ENCODE measurements around the gene SYNE1. TPM values are rescaled to one million over a fixed set of nuclear protein-coding genes. Genes with fewer than 3 reads are reported as not detected.

Gene SYNE1
- total RNA-seq, 1 donor from 2014 or later = 14.2 TPM

GRCh38 chr6:152184917-152185574 is 452.1 kb downstream of the SYNE1 start:
- intact Hi-C loops (cut with micrococcal nuclease) = loop anchor here (1.0 kb wide), 1 partner anchor 14 kb away; no protein-coding TSS in a partner anchor
- peak overlapping the region; percentile 95 for H3K27ac Mint-ChIP-seq
- no peaks in the 10 kb centered on the region for H3K9me3 Mint-ChIP-seq
- peak overlapping the region; percentile 83 for H3K4me3 Mint-ChIP-seq (ENCODE audit: low read depth)
- peaks cover 49% of the 10 kb centered on the region for H3K4me1 Mint-ChIP-seq (ENCODE audit: low read depth)
- H3K36me3 Mint-ChIP-seq (ENCODE audit: low read depth) = peaks cover 39% of the 10 kb centered on the region
- no peaks in the 10 kb centered on the region for H3K27me3 Mint-ChIP-seq (ENCODE audit: low read depth)
- no peak for DNase-seq (ENCODE audit: low spot score)

- H3K9me3 Mint-ChIP-seq = no peaks in the 10 kb centered on the region
- intact Hi-C loops (cut with micrococcal nuclease) = no loop called here
- peaks cover 40% of the 10 kb centered on the region for H3K36me3 Mint-ChIP-seq (ENCODE audit: low read depth)
- H3K4me1 Mint-ChIP-seq (ENCODE audit: low read depth) = peaks cover 45% of the 10 kb centered on the region
- peak overlapping the region; percentile 83 for H3K4me3 Mint-ChIP-seq (ENCODE audit: low read depth)
- H3K27ac Mint-ChIP-seq = peak overlapping the region; percentile 95
- DNase-seq (ENCODE audit: low spot score) = no peak
- no peaks in the 10 kb centered on the region for H3K27me3 Mint-ChIP-seq (ENCODE audit: low read depth)
These were observed 452.6 kb downstream of the SYNE1 start for GRCh38 chr6:152184573-152184916.

GRCh38 chr6:152180601-152181000 is 456.6 kb downstream of the SYNE1 start:
- peaks cover 30% of the 10 kb centered on the region for H3K4me1 Mint-ChIP-seq (ENCODE audit: low read depth)
- peaks cover 32% of the 10 kb centered on the region for H3K36me3 Mint-ChIP-seq (ENCODE audit: low read depth)
- no peak overlapping the region for H3K4me3 Mint-ChIP-seq (ENCODE audit: low read depth)
- DNase-seq (ENCODE audit: low spot score) = no peak
- no peaks in the 10 kb centered on the region for H3K9me3 Mint-ChIP-seq
- no peak overlapping the region for H3K27ac Mint-ChIP-seq
- no peaks in the 10 kb centered on the region for H3K27me3 Mint-ChIP-seq (ENCODE audit: low read depth)
- intact Hi-C loops (cut with micrococcal nuclease) = no loop called here

GRCh38 chr6:152176268-152176667 is 460.9 kb downstream of the SYNE1 start:
- peaks cover 44% of the 10 kb centered on the region for H3K36me3 Mint-ChIP-seq (ENCODE audit: low read depth)
- intact Hi-C loops (cut with micrococcal nuclease) = no loop called here
- no peak for DNase-seq (ENCODE audit: low spot score)
- peaks cover 19% of the 10 kb centered on the region for H3K4me1 Mint-ChIP-seq (ENCODE audit: low read depth)
- H3K9me3 Mint-ChIP-seq = no peaks in the 10 kb centered on the region
- no peaks in the 10 kb centered on the region for H3K27me3 Mint-ChIP-seq (ENCODE audit: low read depth)
- no peak overlapping the region for H3K4me3 Mint-ChIP-seq (ENCODE audit: low read depth)
- no peak overlapping the region for H3K27ac Mint-ChIP-seq

GRCh38 chr6:152173957-152174356 is 463.2 kb downstream of the SYNE1 start:
- no peak overlapping the region for H3K27ac Mint-ChIP-seq
- H3K4me3 Mint-ChIP-seq (ENCODE audit: low read depth) = no peak overlapping the region

GRCh38 chr6:152173321-152173720 is 463.8 kb downstream of the SYNE1 start:
- no peaks in the 10 kb centered on the region for H3K27me3 Mint-ChIP-seq (ENCODE audit: low read depth)
- peaks cover 48% of the 10 kb centered on the region for H3K36me3 Mint-ChIP-seq (ENCODE audit: low read depth)
- DNase-seq (ENCODE audit: low spot score) = no peak
- intact Hi-C loops (cut with micrococcal nuclease) = loop anchor here (5.0 kb wide), 1 partner anchor 1756 kb away; no protein-coding TSS in a partner anchor
- H3K27ac Mint-ChIP-seq = no peak overlapping the region
- no peak overlapping the region for H3K4me3 Mint-ChIP-seq (ENCODE audit: low read depth)
- peaks cover 8% of the 10 kb centered on the region for H3K9me3 Mint-ChIP-seq
- peaks cover 27% of the 10 kb centered on the region for H3K4me1 Mint-ChIP-seq (ENCODE audit: low read depth)

More at GRCh38 chr6:152173957-152174356, 463.2 kb downstream of the SYNE1 start:
- DNase-seq (ENCODE audit: low spot score) = no peak
- Mint-ChIP-seq H3K9me3 (peaks cover 8% of the 10 kb centered on the region), H3K4me1 (ENCODE audit: low read depth) (peaks cover 27% of the 10 kb centered on the region), H3K36me3 (ENCODE audit: low read depth) (peaks cover 45% of the 10 kb centered on the region), H3K27me3 (ENCODE audit: low read depth) (no peaks in the 10 kb centered on the region)
- intact Hi-C loops (cut with micrococcal nuclease) = loop anchor here (5.0 kb wide), 1 partner anchor 1757 kb away; no protein-coding TSS in a partner anchor

- H3K9me3 Mint-ChIP-seq = peaks cover 8% of the 10 kb centered on the region
- H3K36me3 Mint-ChIP-seq (ENCODE audit: low read depth) = peaks cover 51% of the 10 kb centered on the region
- peak overlapping the region; percentile 38 for H3K4me3 Mint-ChIP-seq (ENCODE audit: low read depth)
- DNase-seq (ENCODE audit: low spot score) = peak; percentile 68
- intact Hi-C loops (cut with micrococcal nuclease) = loop anchor here (1.0 to 5.0 kb wide), 7 partner anchors 14 to 1754 kb away; no protein-coding TSS in a partner anchor
- peaks cover 27% of the 10 kb centered on the region for H3K4me1 Mint-ChIP-seq (ENCODE audit: low read depth)
- peak overlapping the region; percentile 93 for H3K27ac Mint-ChIP-seq
- no peaks in the 10 kb centered on the region for H3K27me3 Mint-ChIP-seq (ENCODE audit: low read depth)
These were observed 466.2 kb downstream of the SYNE1 start for GRCh38 chr6:152170702-152171667.

GRCh38 chr6:152170313-152170701 is 466.9 kb downstream of the SYNE1 start:
- H3K27me3 Mint-ChIP-seq (ENCODE audit: low read depth) = no peaks in the 10 kb centered on the region
- DNase-seq (ENCODE audit: low spot score) = no peak
- peak overlapping the region; percentile 93 for H3K27ac Mint-ChIP-seq
- H3K36me3 Mint-ChIP-seq (ENCODE audit: low read depth) = peaks cover 49% of the 10 kb centered on the region
- intact Hi-C loops (cut with micrococcal nuclease) = loop anchor here (2.0 to 5.0 kb wide), 2 partner anchors 448 to 1753 kb away; no protein-coding TSS in a partner anchor
- H3K4me3 Mint-ChIP-seq (ENCODE audit: low read depth) = no peak overlapping the region
- peaks cover 27% of the 10 kb centered on the region for H3K4me1 Mint-ChIP-seq (ENCODE audit: low read depth)
- H3K9me3 Mint-ChIP-seq = peaks cover 8% of the 10 kb centered on the region

- H3K4me3 Mint-ChIP-seq (ENCODE audit: low read depth) = no peak overlapping the region
- peaks cover 8% of the 10 kb centered on the region for H3K9me3 Mint-ChIP-seq
- intact Hi-C loops (cut with micrococcal nuclease) = no loop called here
- peaks cover 42% of the 10 kb centered on the region for H3K36me3 Mint-ChIP-seq (ENCODE audit: low read depth)
- peaks cover 24% of the 10 kb centered on the region for H3K4me1 Mint-ChIP-seq (ENCODE audit: low read depth)
- DNase-seq (ENCODE audit: low spot score) = no peak
- no peaks in the 10 kb centered on the region for H3K27me3 Mint-ChIP-seq (ENCODE audit: low read depth)
- no peak overlapping the region for H3K27ac Mint-ChIP-seq
These were observed 469.2 kb downstream of the SYNE1 start for GRCh38 chr6:152167641-152168603.

GRCh38 chr6:152166897-152167296 is 470.3 kb downstream of the SYNE1 start:
- H3K27me3 Mint-ChIP-seq (ENCODE audit: low read depth) = no peaks in the 10 kb centered on the region
- H3K4me3 Mint-ChIP-seq (ENCODE audit: low read depth) = no peak overlapping the region
- no peak overlapping the region for H3K27ac Mint-ChIP-seq
- H3K36me3 Mint-ChIP-seq (ENCODE audit: low read depth) = peaks cover 48% of the 10 kb centered on the region
- peaks cover 8% of the 10 kb centered on the region for H3K9me3 Mint-ChIP-seq
- H3K4me1 Mint-ChIP-seq (ENCODE audit: low read depth) = peaks cover 23% of the 10 kb centered on the region
- intact Hi-C loops (cut with micrococcal nuclease) = no loop called here
- no peak for DNase-seq (ENCODE audit: low spot score)

- H3K36me3 Mint-ChIP-seq (ENCODE audit: low read depth) = peaks cover 52% of the 10 kb centered on the region
- H3K9me3 Mint-ChIP-seq = peaks cover 8% of the 10 kb centered on the region
- H3K4me3 Mint-ChIP-seq (ENCODE audit: low read depth) = no peak overlapping the region
- no peak for DNase-seq (ENCODE audit: low spot score)
- no peaks in the 10 kb centered on the region for H3K27me3 Mint-ChIP-seq (ENCODE audit: low read depth)
- H3K27ac Mint-ChIP-seq = no peak overlapping the region
- intact Hi-C loops (cut with micrococcal nuclease) = no loop called here
- H3K4me1 Mint-ChIP-seq (ENCODE audit: low read depth) = peaks cover 23% of the 10 kb centered on the region
These were observed 470.7 kb downstream of the SYNE1 start for GRCh38 chr6:152166497-152166896.

- Mint-ChIP-seq H3K27me3 (ENCODE audit: low read depth) (no peaks in the 10 kb centered on the region), H3K4me3 (ENCODE audit: low read depth) (no peak overlapping the region), H3K4me1 (ENCODE audit: low read depth) (peaks cover 16% of the 10 kb centered on the region), H3K9me3 (no peaks in the 10 kb centered on the region), H3K27ac (no peak overlapping the region), H3K36me3 (ENCODE audit: low read depth) (peaks cover 48% of the 10 kb centered on the region)
- DNase-seq (ENCODE audit: low spot score) = no peak
- intact Hi-C loops (cut with micrococcal nuclease) = no loop called here
These were observed 472.2 kb downstream of the SYNE1 start for GRCh38 chr6:152164957-152165356.

Measured in activated T-helper 2 cell treated with anti-CD3 and anti-CD28 coated beads, Interferon-gamma antibody, Interleukin-2, Interleukin-4, amounts not matched to agents 10 μg/mL and 5 μg/mL and 100 μg/mL, durations not matched to agents 14 hours and 24 hours and 36 hours (primary cell).